Activated CD8-positive, alpha-beta T cell treated with anti-CD3 and anti-CD28 coated beads, Interleukin-2, amount 10 ng/mL, durations not matched to agents 7 days and 5 days (primary cell): Measurements from ENCODE around the gene ELF4. TPM values are rescaled to one million over a fixed set of nuclear protein-coding genes. Genes with fewer than 3 reads are reported as not detected.
A peak's percentile ranks its signal among the peaks of the same experiment; 100 is the strongest.

Experiments
- ATAC-seq: fragments of 150-1000 bp; cut with Tn5 transposase; one replicate; pipeline ENCODE4 v1.10.0; 2021; ENCODE audit warnings: moderate library complexity
- CTCF ChIA-PET: fragments of 350-600 bp; sonication (Branson Sonifier 250); formaldehyde crosslinking; loops from one replicate; lab custom pipeline; 2021; ENCODE audit warnings: antibody characterized with exemption; lab: Charles Lee
- POLR2A ChIA-PET: fragments of 350-600 bp; sonication (Branson Sonifier 250); formaldehyde crosslinking; loops from one replicate; lab custom pipeline; 2021; ENCODE audit warnings: antibody characterized with exemption; lab: Charles Lee
- DNase-seq: peaks from one replicate; pipeline ENCODE4 v3.0.0-alpha.2; 2020
- H3K27ac Mint-ChIP-seq: one replicate; pipeline ENCODE4 v1.8.0; 2021; ENCODE audit warnings: mild to moderate bottlenecking, mixed read lengths
- H3K27me3 Mint-ChIP-seq: one replicate; pipeline ENCODE4 v1.8.0; 2021; ENCODE audit warnings: low read depth, mixed read lengths
- H3K36me3 Mint-ChIP-seq: one replicate; pipeline ENCODE4 v1.8.0; 2021; ENCODE audit warnings: low read depth, mixed read lengths
- H3K4me1 Mint-ChIP-seq: one replicate; pipeline ENCODE4 v1.8.0; 2021; ENCODE audit warnings: low read depth, mixed read lengths
- H3K4me3 Mint-ChIP-seq: one replicate; pipeline ENCODE4 v1.8.0; 2021; ENCODE audit warnings: mild to moderate bottlenecking, mixed read lengths
- H3K9me3 Mint-ChIP-seq: one replicate; pipeline ENCODE4 v1.8.0; 2022; ENCODE audit warnings: mixed read lengths; ENCODE audit not compliant: insufficient read depth
- total RNA-seq, 2 experiments: library from RNA; stranded (reverse); gene quantifications; one replicate each; pipeline ENCODE4 v1.2.3, GENCODE V29; 2021

Gene ELF4
- total RNA-seq, 2 experiments from 2014 or later: 38.2 to 39.0 TPM

GRCh38 chrX:130060122-130061069 lies 49.9 kb downstream of the ELF4 start:
- Mint-ChIP-seq H3K4me3 (peak overlapping the region; percentile 72), H3K4me1 (peaks cover 7% of the 10 kb centered on the region)
- DNase-seq: peak; percentile 82

DNA sequence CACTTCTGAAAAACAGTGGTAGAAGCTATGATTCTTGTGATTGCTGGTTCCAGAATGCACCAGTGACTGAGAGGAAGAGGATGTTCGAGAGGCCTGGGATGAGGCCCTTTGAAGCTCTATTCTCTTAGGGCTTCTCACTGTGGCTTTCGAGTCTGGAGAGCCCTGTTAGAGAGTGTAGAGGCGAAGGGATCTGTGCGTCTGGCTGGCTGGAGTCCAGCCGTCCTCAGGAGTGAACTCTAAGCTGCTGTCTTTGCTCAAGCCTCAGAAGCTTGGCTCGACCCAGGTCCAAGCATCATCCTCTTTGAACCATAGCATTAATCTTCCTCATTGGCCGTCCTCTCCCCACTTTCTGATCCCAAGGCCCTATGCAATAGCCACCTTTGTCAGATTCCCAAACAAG lies 51.6 kb downstream of the ELF4 start:
- peaks cover 6% of the 10 kb centered on the region for H3K36me3 Mint-ChIP-seq
- ChIA-PET CTCF (interaction anchor here (3.6 kb wide), 1 partner anchor 133 kb away, joined by 89 read pairs; no protein-coding TSS in a partner anchor), POLR2A (no interaction called here)
- no peak overlapping the region for H3K27ac Mint-ChIP-seq
- H3K4me1 Mint-ChIP-seq: peaks cover 7% of the 10 kb centered on the region
- H3K9me3 Mint-ChIP-seq: no peaks in the 10 kb centered on the region
- no peak overlapping the region for H3K4me3 Mint-ChIP-seq
- DNase-seq: no peak
- ATAC-seq: no peak
- no peaks in the 10 kb centered on the region for H3K27me3 Mint-ChIP-seq

More at GRCh38 chrX:130060122-130061069, 49.9 kb downstream of the ELF4 start:
- Mint-ChIP-seq H3K27me3 (no peaks in the 10 kb centered on the region), H3K27ac (peak overlapping the region; percentile 79), H3K9me3 (no peaks in the 10 kb centered on the region), H3K36me3 (peaks cover 14% of the 10 kb centered on the region)
- ChIA-PET CTCF (interaction anchor here (0.6 to 3.6 kb wide), 43 partner anchors 9 to 465 kb away, joined by 3 to 89 read pairs (median 4); partner anchors contain the start of gene UTP14A), POLR2A (no interaction called here)
- ATAC-seq: peak; percentile 94

GRCh38 chrX:130057209-130057608 lies 53.1 kb downstream of the ELF4 start:
- Mint-ChIP-seq H3K36me3 (peaks cover 5% of the 10 kb centered on the region), H3K27ac (no peak overlapping the region), H3K9me3 (no peaks in the 10 kb centered on the region), H3K4me3 (no peak overlapping the region), H3K4me1 (peaks cover 7% of the 10 kb centered on the region), H3K27me3 (no peaks in the 10 kb centered on the region)
- DNase-seq (no peak), ATAC-seq (no peak)
- ChIA-PET CTCF (no interaction called here), POLR2A (no interaction called here)

DNA sequence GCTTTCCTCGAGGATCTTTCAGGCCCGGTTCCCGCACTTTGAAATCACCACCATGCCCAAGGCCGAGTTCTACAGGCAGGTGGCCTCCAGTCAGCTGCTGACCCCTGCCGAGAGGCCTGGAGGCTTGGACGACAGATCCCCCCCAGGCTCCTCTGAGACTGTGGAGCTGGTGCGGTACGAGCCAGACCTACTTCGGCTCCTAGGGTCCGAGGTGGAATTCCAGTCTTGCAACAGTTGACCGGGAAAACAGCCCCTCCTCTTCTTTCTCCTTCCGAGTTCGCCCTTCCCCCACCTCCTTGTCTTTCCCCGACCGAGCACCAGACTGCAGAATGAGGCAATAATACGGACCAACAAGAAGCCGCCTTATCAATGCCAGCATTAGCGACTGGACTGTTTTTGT lies 54.4 kb downstream of the ELF4 start:
- no peak overlapping the region for H3K4me3 Mint-ChIP-seq
- no peak for DNase-seq

DNA sequence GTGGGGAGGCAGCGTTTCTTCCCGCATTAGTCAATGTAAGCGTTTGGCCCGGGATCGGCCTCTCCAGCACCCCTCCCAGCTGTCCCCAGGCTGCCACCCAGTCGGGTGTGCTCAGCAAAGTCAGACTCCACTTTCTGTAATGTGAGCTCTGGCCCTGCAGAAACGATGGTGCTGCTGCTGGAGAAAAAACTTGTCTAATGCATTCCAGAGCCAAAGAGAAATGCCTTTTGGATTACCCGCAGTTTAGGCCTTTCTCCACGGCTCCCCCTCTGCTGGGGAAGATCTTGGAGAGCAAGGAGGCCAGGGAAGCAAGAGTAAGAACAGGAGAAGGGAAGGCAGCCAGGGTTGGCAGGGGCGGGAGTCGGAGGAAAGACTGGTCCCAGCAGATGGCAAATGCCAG lies 55.2 kb downstream of the ELF4 start:
- Mint-ChIP-seq H3K27ac (no peak overlapping the region), H3K9me3 (no peaks in the 10 kb centered on the region), H3K4me3 (no peak overlapping the region), H3K27me3 (no peaks in the 10 kb centered on the region), H3K4me1 (no peaks in the 10 kb centered on the region), H3K36me3 (peaks cover 11% of the 10 kb centered on the region)
- CTCF ChIA-PET: no interaction called here
- DNase-seq (no peak), ATAC-seq (no peak)
- POLR2A ChIA-PET: no interaction called here

More for the DNA sequence above, 54.4 kb downstream of the ELF4 start:
- no peaks in the 10 kb centered on the region for H3K27me3 Mint-ChIP-seq
- H3K9me3 Mint-ChIP-seq: no peaks in the 10 kb centered on the region
- POLR2A ChIA-PET: no interaction called here
- H3K4me1 Mint-ChIP-seq: peaks cover 4% of the 10 kb centered on the region
- peaks cover 11% of the 10 kb centered on the region for H3K36me3 Mint-ChIP-seq
- no peak for ATAC-seq
- CTCF ChIA-PET: no interaction called here
- H3K27ac Mint-ChIP-seq: no peak overlapping the region

DNA sequence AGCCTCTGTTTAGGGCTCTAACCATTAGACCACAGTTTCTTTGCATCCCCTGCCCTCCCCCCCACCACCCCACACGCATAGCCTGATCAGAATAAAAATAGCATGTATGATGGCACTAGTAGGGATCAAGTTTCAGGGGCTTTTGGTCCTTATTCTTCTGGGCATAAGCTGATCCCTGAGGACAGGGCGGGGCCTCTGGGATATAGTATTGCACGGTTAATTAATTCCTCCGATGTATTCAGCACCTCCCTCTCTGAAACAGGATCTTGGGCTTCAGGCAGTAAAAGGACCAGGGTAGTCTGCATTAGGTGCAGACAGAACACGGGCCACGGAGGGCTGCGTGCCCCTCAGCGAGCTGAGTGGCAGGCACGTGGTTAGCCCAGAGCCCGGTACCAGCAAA lies 57.1 kb downstream of the ELF4 start:
- Mint-ChIP-seq H3K27me3 (no peaks in the 10 kb centered on the region), H3K4me3 (no peak overlapping the region), H3K9me3 (no peaks in the 10 kb centered on the region), H3K27ac (no peak overlapping the region), H3K4me1 (no peaks in the 10 kb centered on the region), H3K36me3 (peaks cover 15% of the 10 kb centered on the region)
- ChIA-PET CTCF (no interaction called here), POLR2A (no interaction called here)
- ATAC-seq (no peak), DNase-seq (no peak)

DNA sequence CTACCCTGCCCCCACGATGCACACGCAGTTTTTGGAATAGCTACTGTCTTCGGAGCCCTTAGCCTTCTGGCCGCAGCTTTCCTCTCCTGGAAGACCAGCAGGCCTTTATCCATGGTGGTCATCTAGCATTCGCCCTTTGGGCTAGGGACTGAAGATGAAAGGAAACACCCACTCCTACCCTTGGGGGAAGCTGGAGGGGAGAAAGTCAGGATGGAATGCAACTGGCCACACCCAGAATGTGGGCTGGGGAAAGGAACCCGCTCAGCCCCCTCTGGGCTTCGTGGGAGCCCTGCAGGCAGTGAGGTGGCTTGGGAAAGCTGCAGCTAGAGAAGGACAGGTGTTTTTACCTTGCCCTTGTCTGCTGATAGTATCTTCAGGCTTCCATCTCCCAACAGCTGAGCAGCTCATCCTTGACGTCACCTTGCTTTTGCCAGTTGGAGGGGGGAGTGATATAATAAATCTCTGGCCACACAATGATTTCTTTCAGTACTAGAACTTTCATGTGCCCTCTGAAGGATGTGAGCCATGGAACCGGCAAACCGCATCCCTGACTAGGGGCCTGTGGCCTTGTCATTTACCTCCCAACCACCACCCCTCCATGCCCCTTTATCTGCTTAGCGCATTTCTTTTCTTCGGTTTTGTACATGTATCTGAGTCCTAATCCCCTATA lies 59.0 kb downstream of the ELF4 start:
- ATAC-seq (no peak), DNase-seq (no peak)
- ChIA-PET CTCF (no interaction called here), POLR2A (no interaction called here)
- H3K36me3 Mint-ChIP-seq: peaks cover 19% of the 10 kb centered on the region
- H3K27ac Mint-ChIP-seq: no peak overlapping the region
- no peaks in the 10 kb centered on the region for H3K9me3 Mint-ChIP-seq
- H3K4me3 Mint-ChIP-seq: no peak overlapping the region
- H3K27me3 Mint-ChIP-seq: no peaks in the 10 kb centered on the region
- H3K4me1 Mint-ChIP-seq: no peaks in the 10 kb centered on the region

DNA sequence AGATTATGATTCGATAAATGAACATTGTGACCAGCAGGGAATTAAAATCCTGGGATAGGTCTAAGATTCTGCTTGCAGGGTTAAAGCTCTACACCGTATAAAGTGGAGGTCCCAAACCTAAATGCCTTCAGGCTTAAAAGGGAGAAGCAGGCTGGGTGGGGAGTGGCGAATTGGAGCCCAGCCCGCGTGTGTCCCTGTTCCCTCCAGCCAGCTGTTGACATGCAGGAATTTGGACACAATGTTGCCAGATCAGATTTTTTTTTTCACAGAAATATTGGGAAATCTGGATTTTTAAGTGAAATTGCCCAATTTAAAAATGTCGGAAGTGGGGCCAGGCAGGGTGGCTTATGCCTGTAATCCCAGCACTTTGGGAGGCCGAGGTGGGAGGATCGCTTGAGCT lies 60.5 kb downstream of the ELF4 start:
- Mint-ChIP-seq H3K9me3 (no peaks in the 10 kb centered on the region), H3K4me1 (no peaks in the 10 kb centered on the region), H3K27ac (no peak overlapping the region), H3K4me3 (no peak overlapping the region), H3K36me3 (peaks cover 18% of the 10 kb centered on the region), H3K27me3 (no peaks in the 10 kb centered on the region)
- ChIA-PET CTCF (interaction anchor here (0.7 kb wide), 1 partner anchor 31 kb away, joined by 3 read pairs; no protein-coding TSS in a partner anchor), POLR2A (no interaction called here)
- DNase-seq (no peak), ATAC-seq (no peak)

DNA sequence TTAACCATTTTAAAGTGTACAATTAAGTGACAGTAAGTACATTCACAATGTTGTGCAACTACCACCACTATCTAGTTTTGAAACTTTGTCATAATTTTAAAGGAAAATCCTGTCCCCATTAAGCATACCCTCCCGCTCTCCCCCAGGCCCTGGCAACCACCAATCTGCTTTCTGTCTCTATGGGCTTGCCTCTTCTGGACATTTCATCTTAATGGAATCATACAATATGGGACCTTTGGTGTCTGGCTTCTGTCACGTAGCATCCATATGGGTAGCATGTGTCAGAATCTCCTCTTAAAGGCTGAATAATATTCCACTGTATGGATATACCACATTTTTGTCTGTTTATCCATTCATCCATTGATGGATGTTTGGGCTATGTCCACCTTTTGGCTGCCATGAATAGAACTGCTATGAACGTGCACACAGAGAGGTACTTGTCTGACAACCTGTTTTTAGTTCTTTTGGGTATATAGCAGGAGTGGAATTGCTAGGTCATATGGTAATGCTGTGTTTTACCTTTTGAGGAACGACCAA lies 61.5 kb downstream of the ELF4 start:
- ATAC-seq: no peak

DNA sequence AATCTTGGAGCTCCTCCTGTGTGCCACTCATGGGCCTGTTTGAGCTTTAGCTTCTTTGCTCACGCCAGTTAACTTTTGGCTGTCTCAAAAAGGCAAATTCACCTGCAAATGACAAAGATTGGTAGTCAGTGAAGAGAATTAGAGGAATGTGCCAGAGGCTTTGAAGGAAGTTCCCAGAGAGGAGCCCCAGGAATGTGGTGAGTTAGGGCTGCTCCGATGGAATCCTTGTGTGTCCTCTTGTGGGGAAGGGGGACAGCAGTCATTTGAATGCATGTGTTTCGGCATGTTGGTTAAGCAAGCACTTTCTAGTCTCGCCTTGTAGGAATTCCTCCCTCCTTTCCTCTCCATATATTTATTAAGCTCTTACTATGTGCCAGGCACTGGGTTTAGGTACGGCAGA lies 62.9 kb downstream of the ELF4 start:
- CTCF ChIA-PET: interaction anchor here (1.3 kb wide), 1 partner anchor 19 kb away, joined by 5 read pairs; no protein-coding TSS in a partner anchor
- no peak overlapping the region for H3K27ac Mint-ChIP-seq
- no peaks in the 10 kb centered on the region for H3K27me3 Mint-ChIP-seq
- POLR2A ChIA-PET: no interaction called here
- no peaks in the 10 kb centered on the region for H3K4me1 Mint-ChIP-seq
- no peaks in the 10 kb centered on the region for H3K9me3 Mint-ChIP-seq
- no peak for DNase-seq
- peaks cover 18% of the 10 kb centered on the region for H3K36me3 Mint-ChIP-seq
- H3K4me3 Mint-ChIP-seq: no peak overlapping the region
- ATAC-seq: no peak

More for the DNA sequence above, 61.5 kb downstream of the ELF4 start:
- Mint-ChIP-seq H3K36me3 (peaks cover 18% of the 10 kb centered on the region), H3K4me3 (no peak overlapping the region), H3K27ac (no peak overlapping the region), H3K27me3 (no peaks in the 10 kb centered on the region), H3K4me1 (no peaks in the 10 kb centered on the region), H3K9me3 (no peaks in the 10 kb centered on the region)
- ChIA-PET POLR2A (interaction anchor here (0.7 kb wide), 1 partner anchor 27 kb away, joined by 3 read pairs; no protein-coding TSS in a partner anchor), CTCF (no interaction called here)
- no peak for DNase-seq

DNA sequence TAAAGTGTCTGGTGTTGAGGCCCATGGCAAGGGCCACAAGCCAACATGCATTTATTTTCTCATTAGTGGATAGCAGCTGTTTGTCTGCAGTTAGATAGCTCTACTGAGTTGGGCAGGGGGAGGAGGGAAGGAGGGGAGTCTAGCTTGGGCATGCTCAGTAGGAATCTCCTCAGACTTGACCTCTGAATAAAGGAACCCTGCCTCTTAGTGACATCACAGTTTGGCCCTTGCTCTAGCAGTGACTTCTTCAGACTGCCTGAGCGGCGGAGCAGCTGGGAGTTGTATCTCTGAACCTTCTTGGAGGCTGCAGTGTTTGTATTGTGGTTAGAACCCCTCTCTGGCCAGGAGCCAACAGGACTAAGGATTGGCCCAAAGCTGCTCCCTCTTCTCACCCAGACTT lies 70.5 kb downstream of the ELF4 start:
- Mint-ChIP-seq H3K4me1 (no peaks in the 10 kb centered on the region), H3K4me3 (no peak overlapping the region), H3K9me3 (no peaks in the 10 kb centered on the region), H3K36me3 (peaks cover 8% of the 10 kb centered on the region), H3K27me3 (no peaks in the 10 kb centered on the region), H3K27ac (no peak overlapping the region)
- POLR2A ChIA-PET: no interaction called here
- CTCF ChIA-PET: interaction anchor here (1.4 to 2.3 kb wide), 2 partner anchors 12 to 114 kb away, joined by 4 to 10 read pairs; no protein-coding TSS in a partner anchor
- DNase-seq (no peak), ATAC-seq (no peak)
